GM06990 (cell line): ENCODE results near the gene CMTM1.
"Not testable (repeated sequence)": the region's sequence is repeated elsewhere in the genome, so short reads cannot be mapped to it uniquely, and the experiment has no call there.

Experiments
- DNase-seq: peaks from one replicate; pipeline ENCODE4 v3.0.0-alpha.2; 2011; ENCODE audit not compliant: insufficient read length; ENCODE audit errors: extremely low read depth
- H3K27me3 ChIP-seq: replicated peaks from 2 replicates; pipeline ENCODE4 v1.6.0; 2011; ENCODE audit warnings: low read length; ENCODE audit not compliant: control insufficient read depth, insufficient read depth
- H3K36me3 ChIP-seq: 2 replicates; pipeline ENCODE4 v1.5.1; 2011; ENCODE audit warnings: low read length; ENCODE audit not compliant: control insufficient read depth, insufficient read depth
- H3K4me3 ChIP-seq: replicated peaks from 2 replicates; pipeline ENCODE4 v1.5.1; 2011; ENCODE audit warnings: low read depth, mild to moderate bottlenecking, control low read depth, low read length
- CTCF ChIP-seq: IDR thresholded peaks from 2 replicates; pipeline ENCODE4 v1.5.1; 2011; ENCODE audit warnings: low read length, control low read depth, mild to moderate bottlenecking, inconsistent platforms; ENCODE audit not compliant: insufficient read depth, poor library complexity, severe bottlenecking

CMTM1 gene

GRCh38 chr16:66608241-66609138 lies 42.3 kb downstream of the CMTM1 start:
- TF ChIP-seq CTCF = peak; percentile 95
- Histone ChIP-seq H3K36me3 (peaks cover 13% of the 10 kb centered on the region), H3K4me3 (no peak overlapping the region), H3K27me3 (no peaks in the 10 kb centered on the region)
- peak; percentile 83 for DNase-seq

GRCh38 chr16:66609139-66609510 lies 42.9 kb downstream of the CMTM1 start:
- DNase-seq = no peak
- no peak for TF ChIP-seq CTCF
- peaks cover 13% of the 10 kb centered on the region for H3K36me3 ChIP-seq

GRCh38 chr16:66610111-66610820 lies 44.0 kb downstream of the CMTM1 start:
- Histone ChIP-seq H3K36me3 (peaks cover 13% of the 10 kb centered on the region), H3K27me3 (no peaks in the 10 kb centered on the region), H3K4me3 (no peak overlapping the region)
- TF ChIP-seq CTCF = no peak
- no peak for DNase-seq

More at GRCh38 chr16:66609139-66609510, 42.9 kb downstream of the CMTM1 start:
- H3K27me3 ChIP-seq = no peaks in the 10 kb centered on the region
- no peak overlapping the region for H3K4me3 ChIP-seq

- H3K36me3 ChIP-seq = peaks cover 13% of the 10 kb centered on the region
- not testable (repeated sequence) for H3K4me3 ChIP-seq, DNase-seq, H3K27me3 ChIP-seq
Observed at GRCh38 chr16:66611911-66612310, 45.7 kb downstream of the CMTM1 start.

- Histone ChIP-seq H3K4me3 (no peak overlapping the region), H3K36me3 (peaks cover 13% of the 10 kb centered on the region), H3K27me3 (no peaks in the 10 kb centered on the region)
- no peak for DNase-seq
- no peak for TF ChIP-seq CTCF
Observed at GRCh38 chr16:66612422-66612821, 46.2 kb downstream of the CMTM1 start.

- H3K4me3 ChIP-seq = no peak overlapping the region
- no peaks in the 10 kb centered on the region for H3K27me3 ChIP-seq
- no peak for DNase-seq
- peaks cover 11% of the 10 kb centered on the region for H3K36me3 ChIP-seq
- TF ChIP-seq CTCF = no peak
Observed at GRCh38 chr16:66614161-66614802, 48.0 kb downstream of the CMTM1 start.
